K562 (cell line): ENCODE data around the gene TIGAR. TPM values are rescaled to one million over a fixed set of nuclear protein-coding genes. Genes with fewer than 3 reads are reported as not detected.
A peak's percentile ranks its signal among the peaks of the same experiment; 100 is the strongest.

Experiments used
- ASH1L ChIP-seq: fragments of 450-650 bp; IDR thresholded peaks from 2 replicates; pipeline ENCODE4 v1.6.1; 2018; ENCODE audit warnings: borderline replicate concordance, mild to moderate bottlenecking, low read depth; ENCODE audit not compliant: partially characterized antibody
- CREM ChIP-seq: IDR thresholded peaks from 2 replicates; pipeline ENCODE4 v1.6.1; 2014; ENCODE audit warnings: antibody characterized with exemption, low read depth
- L3MBTL2 ChIP-seq: fragments of 450-650 bp; IDR thresholded peaks from 2 replicates; pipeline ENCODE4 v1.6.1; 2016; ENCODE audit warnings: mild to moderate bottlenecking, moderate library complexity
- NONO ChIP-seq, 2 experiments: fragments of 200-400 bp in 1 of 2; fragments of 450-650 bp in 1 of 2; formaldehyde crosslinking in 1 of 2; IDR thresholded peaks; 2 replicates each; pipeline ENCODE4 v1.6.1; 2017; ENCODE audit warnings: low read depth in 2 of 2, mild to moderate bottlenecking in 2 of 2, moderate library complexity in 2 of 2, low read length in 1 of 2
- RFX5 ChIP-seq: IDR thresholded peaks from 2 replicates; pipeline ENCODE4 v1.6.1; 2011; ENCODE audit warnings: low read depth, mild to moderate bottlenecking, improper control_type of control experiment, low read length
- SMARCE1 ChIP-seq: fragments of 450-650 bp; IDR thresholded peaks from 2 replicates; pipeline ENCODE4 v1.7.1; 2016; ENCODE audit warnings: mild to moderate bottlenecking
- XRCC5 ChIP-seq: fragments of 200-400 bp; formaldehyde crosslinking; IDR thresholded peaks from 2 replicates; pipeline ENCODE4 v1.6.1; 2017; ENCODE audit warnings: low read depth, mild to moderate bottlenecking, low read length
- ZNF146 ChIP-seq: IDR thresholded peaks from one replicate; pipeline ENCODE4 v1.6.1; 2018; ENCODE audit warnings: missing compliant biosample characterization; ENCODE audit not compliant: unreplicated experiment
- ZNF57 ChIP-seq: fragments of 450-650 bp; formaldehyde crosslinking; IDR thresholded peaks from 2 replicates; pipeline ENCODE4 v1.4.0; 2020; ENCODE audit warnings: mild to moderate bottlenecking, moderate library complexity
- polyA plus RNA-seq, 8 experiments: library from polyadenylated mRNA; depleted of rRNA in 4 of 8; stranded (reverse) in 5 of 8; unstranded in 3 of 8; fragments of >200 nt; fragmentation: Nextera tagmentation in 2 of 8; fragmentation: Illumina TruSeq in 1 of 8; extraction: Ambion mirVana in 2 of 8; extraction: Trizol in 1 of 8; gene quantifications; 2 replicates each; pipeline versions ENCODE4 v1.2.1 to v1.2.3, GENCODE V29; 2011 to 2014; ENCODE audit warnings: inconsistent platforms in 1 of 8, missing spikeins in 1 of 8
- total RNA-seq, 7 experiments: library from RNA; depleted of rRNA in 6 of 7; stranded (reverse); fragments of >200 nt in 6 of 7; fragmentation: Illumina TruSeq in 2 of 7; extraction: Trizol in 2 of 7; gene quantifications; 2 replicates each; pipeline versions ENCODE4 v1.2.1 to v1.2.3, GENCODE V29; 2011 to 2021; ENCODE audit warnings: low replicate concordance in 1 of 7
- TF ChIP-seq, protein P1 (sequence below): fragments of 450-650 bp; IDR thresholded peaks from 2 replicates; pipeline ENCODE4 v1.6.1; 2018; ENCODE audit not compliant: partially characterized antibody
- TF ChIP-seq, protein P2 (sequence below): conservative IDR thresholded peaks from 2 replicates; pipeline ENCODE4 v1.6.1; 2011; ENCODE audit warnings: low read depth, mild to moderate bottlenecking, low read length; ENCODE audit not compliant: control insufficient read depth
- TF ChIP-seq, protein P3 (sequence below): sonication (generic); formaldehyde crosslinking; IDR thresholded peaks from 2 replicates; pipeline ENCODE4 v1.8.0; 2022; ENCODE audit warnings: mild to moderate bottlenecking, missing genetic modification reagents
- TF ChIP-seq, protein P4 (sequence below), 3 experiments: fragments of 200-800 bp in 1 of 3; sonication (Bioruptor generic) in 1 of 3; sonication (generic) in 1 of 3; formaldehyde crosslinking in 1 of 3; IDR thresholded peaks; 2 replicates each; pipeline versions ENCODE4 v1.6.1 to v1.8.0; 2016 to 2022; ENCODE audit warnings: mild to moderate bottlenecking in 2 of 3, missing compliant biosample characterization in 2 of 3, missing genetic modification characterization in 2 of 3, missing genetic modification reagents in 1 of 3
- TF ChIP-seq, protein P5 (sequence below): fragments of 450-650 bp; conservative IDR thresholded peaks from 2 replicates; pipeline ENCODE4 v1.6.1; 2016; ENCODE audit warnings: missing genetic modification characterization, low read depth, mild to moderate bottlenecking, control low read depth, missing compliant biosample characterization

The TIGAR gene
- total and polyA plus RNA-seq, 9 of the 15 experiments (the other 6 are each of a cell fraction or from before 2014, with no cell fraction given), result 0.11 to 1.0 (median 0.53) TPM; not detected in 2

DNA sequence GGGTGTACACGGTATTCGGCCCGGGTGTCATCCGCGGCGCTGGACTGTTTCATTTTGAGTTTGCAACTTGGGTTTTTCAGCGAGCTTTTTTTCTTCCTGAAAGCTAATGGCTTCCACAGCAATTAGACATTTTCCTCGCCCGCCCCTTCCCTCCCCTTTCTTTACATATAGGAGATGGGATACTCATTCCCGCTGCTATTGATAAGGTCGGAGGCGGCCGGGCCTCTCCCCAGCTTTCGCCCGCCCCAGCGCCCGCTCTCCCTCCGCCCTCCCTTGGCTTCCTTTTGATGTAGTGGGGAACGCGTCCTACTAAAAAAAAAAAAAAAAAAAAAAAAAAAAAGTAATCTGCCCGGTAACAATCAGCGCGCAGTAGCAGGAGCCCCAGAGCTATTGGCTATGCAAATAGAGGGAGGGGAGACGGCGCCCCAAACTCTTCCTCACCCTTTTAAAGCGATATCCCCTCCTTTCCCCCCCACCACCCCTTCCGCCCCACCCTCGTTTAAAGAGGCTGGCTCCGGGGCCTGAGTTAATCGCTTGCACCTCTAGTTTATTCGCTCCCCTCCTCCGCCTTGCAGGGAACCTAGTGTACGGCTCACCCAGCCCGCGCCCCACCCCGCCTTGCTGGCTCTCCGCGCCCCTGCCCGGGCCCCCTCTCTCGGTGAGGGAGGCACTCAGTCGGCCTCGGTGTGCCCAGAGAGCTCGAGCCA, 49.1 kb upstream of the TIGAR start (continued):
- TF ChIP-seq, protein P1, sequence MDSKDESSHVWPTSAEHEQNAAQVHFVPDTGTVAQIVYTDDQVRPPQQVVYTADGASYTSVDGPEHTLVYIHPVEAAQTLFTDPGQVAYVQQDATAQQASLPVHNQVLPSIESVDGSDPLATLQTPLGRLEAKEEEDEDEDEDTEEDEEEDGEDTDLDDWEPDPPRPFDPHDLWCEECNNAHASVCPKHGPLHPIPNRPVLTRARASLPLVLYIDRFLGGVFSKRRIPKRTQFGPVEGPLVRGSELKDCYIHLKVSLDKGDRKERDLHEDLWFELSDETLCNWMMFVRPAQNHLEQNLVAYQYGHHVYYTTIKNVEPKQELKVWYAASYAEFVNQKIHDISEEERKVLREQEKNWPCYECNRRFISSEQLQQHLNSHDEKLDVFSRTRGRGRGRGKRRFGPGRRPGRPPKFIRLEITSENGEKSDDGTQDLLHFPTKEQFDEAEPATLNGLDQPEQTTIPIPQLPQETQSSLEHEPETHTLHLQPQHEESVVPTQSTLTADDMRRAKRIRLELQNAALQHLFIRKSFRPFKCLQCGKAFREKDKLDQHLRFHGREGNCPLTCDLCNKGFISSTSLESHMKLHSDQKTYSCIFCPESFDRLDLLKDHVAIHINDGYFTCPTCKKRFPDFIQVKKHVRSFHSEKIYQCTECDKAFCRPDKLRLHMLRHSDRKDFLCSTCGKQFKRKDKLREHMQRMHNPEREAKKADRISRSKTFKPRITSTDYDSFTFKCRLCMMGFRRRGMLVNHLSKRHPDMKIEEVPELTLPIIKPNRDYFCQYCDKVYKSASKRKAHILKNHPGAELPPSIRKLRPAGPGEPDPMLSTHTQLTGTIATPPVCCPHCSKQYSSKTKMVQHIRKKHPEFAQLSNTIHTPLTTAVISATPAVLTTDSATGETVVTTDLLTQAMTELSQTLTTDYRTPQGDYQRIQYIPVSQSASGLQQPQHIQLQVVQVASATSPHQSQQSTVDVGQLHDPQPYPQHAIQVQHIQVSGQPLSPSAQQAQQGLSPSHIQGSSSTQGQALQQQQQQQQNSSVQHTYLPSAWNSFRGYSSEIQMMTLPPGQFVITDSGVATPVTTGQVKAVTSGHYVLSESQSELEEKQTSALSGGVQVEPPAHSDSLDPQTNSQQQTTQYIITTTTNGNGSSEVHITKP, result peak; percentile 80
- TF ChIP-seq CREM (peak; percentile 3; the same call in 1 of the 2 replicates), XRCC5 (peak; percentile 4; the same call in 1 of the 2 replicates), ASH1L (no peak), SMARCE1 (no peak), RFX5 (peak; percentile 96), NONO (IDR thresholded peaks at IDR 0.05; ENCODE audit: low read depth in 2 of 2, low read length in 1 of 2) (no peak), L3MBTL2 (no peak), ZNF57 (CRISPR knock-in tag) (no peak), ZNF146 (CRISPR knock-in tag) (no peak)
- TF ChIP-seq, protein P2, sequence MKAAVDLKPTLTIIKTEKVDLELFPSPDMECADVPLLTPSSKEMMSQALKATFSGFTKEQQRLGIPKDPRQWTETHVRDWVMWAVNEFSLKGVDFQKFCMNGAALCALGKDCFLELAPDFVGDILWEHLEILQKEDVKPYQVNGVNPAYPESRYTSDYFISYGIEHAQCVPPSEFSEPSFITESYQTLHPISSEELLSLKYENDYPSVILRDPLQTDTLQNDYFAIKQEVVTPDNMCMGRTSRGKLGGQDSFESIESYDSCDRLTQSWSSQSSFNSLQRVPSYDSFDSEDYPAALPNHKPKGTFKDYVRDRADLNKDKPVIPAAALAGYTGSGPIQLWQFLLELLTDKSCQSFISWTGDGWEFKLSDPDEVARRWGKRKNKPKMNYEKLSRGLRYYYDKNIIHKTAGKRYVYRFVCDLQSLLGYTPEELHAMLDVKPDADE, result no peak
- TF ChIP-seq, protein P3, sequence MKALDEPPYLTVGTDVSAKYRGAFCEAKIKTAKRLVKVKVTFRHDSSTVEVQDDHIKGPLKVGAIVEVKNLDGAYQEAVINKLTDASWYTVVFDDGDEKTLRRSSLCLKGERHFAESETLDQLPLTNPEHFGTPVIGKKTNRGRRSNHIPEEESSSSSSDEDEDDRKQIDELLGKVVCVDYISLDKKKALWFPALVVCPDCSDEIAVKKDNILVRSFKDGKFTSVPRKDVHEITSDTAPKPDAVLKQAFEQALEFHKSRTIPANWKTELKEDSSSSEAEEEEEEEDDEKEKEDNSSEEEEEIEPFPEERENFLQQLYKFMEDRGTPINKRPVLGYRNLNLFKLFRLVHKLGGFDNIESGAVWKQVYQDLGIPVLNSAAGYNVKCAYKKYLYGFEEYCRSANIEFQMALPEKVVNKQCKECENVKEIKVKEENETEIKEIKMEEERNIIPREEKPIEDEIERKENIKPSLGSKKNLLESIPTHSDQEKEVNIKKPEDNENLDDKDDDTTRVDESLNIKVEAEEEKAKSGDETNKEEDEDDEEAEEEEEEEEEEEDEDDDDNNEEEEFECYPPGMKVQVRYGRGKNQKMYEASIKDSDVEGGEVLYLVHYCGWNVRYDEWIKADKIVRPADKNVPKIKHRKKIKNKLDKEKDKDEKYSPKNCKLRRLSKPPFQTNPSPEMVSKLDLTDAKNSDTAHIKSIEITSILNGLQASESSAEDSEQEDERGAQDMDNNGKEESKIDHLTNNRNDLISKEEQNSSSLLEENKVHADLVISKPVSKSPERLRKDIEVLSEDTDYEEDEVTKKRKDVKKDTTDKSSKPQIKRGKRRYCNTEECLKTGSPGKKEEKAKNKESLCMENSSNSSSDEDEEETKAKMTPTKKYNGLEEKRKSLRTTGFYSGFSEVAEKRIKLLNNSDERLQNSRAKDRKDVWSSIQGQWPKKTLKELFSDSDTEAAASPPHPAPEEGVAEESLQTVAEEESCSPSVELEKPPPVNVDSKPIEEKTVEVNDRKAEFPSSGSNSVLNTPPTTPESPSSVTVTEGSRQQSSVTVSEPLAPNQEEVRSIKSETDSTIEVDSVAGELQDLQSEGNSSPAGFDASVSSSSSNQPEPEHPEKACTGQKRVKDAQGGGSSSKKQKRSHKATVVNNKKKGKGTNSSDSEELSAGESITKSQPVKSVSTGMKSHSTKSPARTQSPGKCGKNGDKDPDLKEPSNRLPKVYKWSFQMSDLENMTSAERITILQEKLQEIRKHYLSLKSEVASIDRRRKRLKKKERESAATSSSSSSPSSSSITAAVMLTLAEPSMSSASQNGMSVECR (CRISPR knock-in tag), result no peak
- TF ChIP-seq, protein P4, sequence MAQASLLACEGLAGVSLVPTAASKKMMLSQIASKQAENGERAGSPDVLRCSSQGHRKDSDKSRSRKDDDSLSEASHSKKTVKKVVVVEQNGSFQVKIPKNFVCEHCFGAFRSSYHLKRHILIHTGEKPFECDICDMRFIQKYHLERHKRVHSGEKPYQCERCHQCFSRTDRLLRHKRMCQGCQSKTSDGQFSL (CRISPR knock-in tag; IDR thresholded peaks at IDR 0.05), result no peak
- TF ChIP-seq, protein P4 (tag; IDR thresholded peaks at IDR 0.05), result peak in 1 of 2 experiments; percentile 67; a peak in 1 of 4 replicates
- TF ChIP-seq, protein P5, sequence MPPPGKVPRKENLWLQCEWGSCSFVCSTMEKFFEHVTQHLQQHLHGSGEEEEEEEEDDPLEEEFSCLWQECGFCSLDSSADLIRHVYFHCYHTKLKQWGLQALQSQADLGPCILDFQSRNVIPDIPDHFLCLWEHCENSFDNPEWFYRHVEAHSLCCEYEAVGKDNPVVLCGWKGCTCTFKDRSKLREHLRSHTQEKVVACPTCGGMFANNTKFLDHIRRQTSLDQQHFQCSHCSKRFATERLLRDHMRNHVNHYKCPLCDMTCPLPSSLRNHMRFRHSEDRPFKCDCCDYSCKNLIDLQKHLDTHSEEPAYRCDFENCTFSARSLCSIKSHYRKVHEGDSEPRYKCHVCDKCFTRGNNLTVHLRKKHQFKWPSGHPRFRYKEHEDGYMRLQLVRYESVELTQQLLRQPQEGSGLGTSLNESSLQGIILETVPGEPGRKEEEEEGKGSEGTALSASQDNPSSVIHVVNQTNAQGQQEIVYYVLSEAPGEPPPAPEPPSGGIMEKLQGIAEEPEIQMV (tag), result no peak
